Mucosa of rectum (tissue), 2 donors: ENCODE results near the gene ARHGAP33.
A peak's percentile ranks its signal among the peaks of the same experiment; 100 is the strongest.

ENCODE experiments used
- H3K27ac ChIP-seq, 2 donors: one replicate each; pipeline ENCODE4 v1.7.0; 2013; ENCODE audit warnings: inconsistent platforms in 2 of 2, low read depth in 2 of 2, low read length in 2 of 2
- H3K27me3 ChIP-seq, 2 donors: one replicate each; pipeline ENCODE4 v1.7.0; 2013; ENCODE audit warnings: low read length in 2 of 2; ENCODE audit not compliant: control insufficient read depth in 2 of 2, insufficient read depth in 2 of 2
- H3K36me3 ChIP-seq, 2 donors: one replicate each; pipeline ENCODE4 v1.7.0; 2013; ENCODE audit warnings: low read length in 2 of 2; ENCODE audit not compliant: control insufficient read depth in 2 of 2, insufficient read depth in 2 of 2
- H3K4me1 ChIP-seq, 2 donors: one replicate each; pipeline ENCODE4 v1.7.0; 2013; ENCODE audit warnings: low read length in 2 of 2, mild to moderate bottlenecking in 1 of 2; ENCODE audit not compliant: control insufficient read depth in 2 of 2, insufficient read depth in 2 of 2
- H3K4me3 ChIP-seq, 2 donors: one replicate each; pipeline ENCODE4 v1.7.0; 2013; ENCODE audit warnings: low read length in 2 of 2
- H3K9ac ChIP-seq, 2 donors: one replicate each; pipeline ENCODE4 v1.7.0; 2013; ENCODE audit warnings: low read length in 2 of 2, low read depth in 1 of 2, mild to moderate bottlenecking in 1 of 2
- H3K9me3 ChIP-seq, 2 donors: one replicate each; pipeline ENCODE4 v1.7.0; 2013; ENCODE audit warnings: low read length in 2 of 2; ENCODE audit not compliant: control insufficient read depth in 2 of 2
- donor health status: healthy.
- donor health status: Normal muscosa, but diverticular disease.

ARHGAP33 gene

GRCh38 chr19:35740423-35741202 lies 34.8 kb upstream of the ARHGAP33 start:
- peak overlapping the region; percentile 60 to 86 for H3K27ac ChIP-seq
- no peaks in the 10 kb centered on the region for H3K27me3 ChIP-seq
- peaks cover 15 to 29% of the 10 kb centered on the region in 2 donors for H3K36me3 ChIP-seq
- H3K9me3 ChIP-seq, result no peaks in the 10 kb centered on the region
- peaks cover 18 to 26% of the 10 kb centered on the region in 2 donors for H3K4me1 ChIP-seq
- peak overlapping the region; percentile 76 to 85 for H3K4me3 ChIP-seq
- H3K9ac ChIP-seq, result peak overlapping the region; percentile 59 to 76

GRCh38 chr19:35741203-35741515 lies 34.2 kb upstream of the ARHGAP33 start:
- Histone ChIP-seq H3K27me3 (no peaks in the 10 kb centered on the region), H3K9me3 (no peaks in the 10 kb centered on the region), H3K36me3 (peaks cover 15 to 27% of the 10 kb centered on the region in 2 donors), H3K9ac (peak overlapping the region; percentile 58 to 76), H3K4me3 (peak overlapping the region; percentile 76 to 85), H3K4me1 (peaks cover 22 to 31% of the 10 kb centered on the region in 2 donors), H3K27ac (peak overlapping the region; percentile 60 to 86)

GRCh38 chr19:35742121-35742724 lies 33.1 kb upstream of the ARHGAP33 start, which contains the start of gene IGFLR1:
TSS of gene IGFLR1 (minus strand) at chr19:35742452. CDS start at chr19:35741180, 1,272 bp downstream.
- peaks cover 23 to 35% of the 10 kb centered on the region in 2 donors for H3K4me1 ChIP-seq
- H3K9ac ChIP-seq, result peak within 1 kb of the TSS; percentile 53 to 74
- peaks cover 15 to 21% of the 10 kb centered on the region in 2 donors for H3K36me3 ChIP-seq
- H3K27me3 ChIP-seq, result no peaks in the 10 kb centered on the region
- H3K9me3 ChIP-seq, result no peaks in the 10 kb centered on the region
- peak within 1 kb of the TSS; percentile 73 to 85 for H3K27ac ChIP-seq
- peak within 1 kb of the TSS; percentile 76 to 85 for H3K4me3 ChIP-seq

- H3K36me3 ChIP-seq, result peaks cover 4 to 7% of the 10 kb centered on the region in 2 donors
- peak overlapping the region in 1 of 2 donors; percentile 99 for H3K27ac ChIP-seq
- peaks cover 26 to 35% of the 10 kb centered on the region in 2 donors for H3K4me1 ChIP-seq
- no peak overlapping the region for H3K9ac ChIP-seq
- H3K4me3 ChIP-seq, result peak overlapping the region; percentile 75 to 96
- no peaks in the 10 kb centered on the region for H3K27me3 ChIP-seq
- H3K9me3 ChIP-seq, result no peaks in the 10 kb centered on the region
These were observed 31.5 kb upstream of the ARHGAP33 start for GRCh38 chr19:35743640-35744429.

GRCh38 chr19:35744430-35745327 lies 30.7 kb upstream of the ARHGAP33 start:
- peak overlapping the region; percentile 75 to 96 for H3K4me3 ChIP-seq
- H3K9ac ChIP-seq, result peak overlapping the region; percentile 70 to 80
- H3K27me3 ChIP-seq, result no peaks in the 10 kb centered on the region
- H3K9me3 ChIP-seq, result no peaks in the 10 kb centered on the region
- H3K27ac ChIP-seq, result peak overlapping the region; percentile 99 to 100
- H3K36me3 ChIP-seq, result peaks cover 3 to 4% of the 10 kb centered on the region in 2 donors
- peaks cover 30 to 37% of the 10 kb centered on the region in 2 donors for H3K4me1 ChIP-seq

- Histone ChIP-seq H3K4me3 (peak within 1 kb of the TSS; percentile 90 to 96), H3K9ac (peak within 1 kb of the TSS; percentile 80 to 94), H3K9me3 (no peaks in the 10 kb centered on the region), H3K4me1 (peaks cover 27 to 30% of the 10 kb centered on the region in 2 donors), H3K27me3 (no peaks in the 10 kb centered on the region), H3K27ac (peak within 1 kb of the TSS; percentile 99 to 100), H3K36me3 (peaks cover 3 to 4% of the 10 kb centered on the region in 2 donors)
These were observed 29.9 kb upstream of the ARHGAP33 start, which contains the start of the genes PSENEN and U2AF1L4 for GRCh38 chr19:35745328-35746086. TSS of gene PSENEN (plus strand) at chr19:35745651. CDS start at chr19:35745931, 280 bp downstream. TSS of gene U2AF1L4 (minus strand) at chr19:35745418. CDS start at chr19:35745391, 27 bp downstream.

GRCh38 chr19:35746087-35746462 lies 29.3 kb upstream of the ARHGAP33 start:
- H3K9ac ChIP-seq, result peak overlapping the region; percentile 76 to 94
- H3K4me3 ChIP-seq, result peak overlapping the region; percentile 90 to 96
- H3K27me3 ChIP-seq, result no peaks in the 10 kb centered on the region
- no peaks in the 10 kb centered on the region for H3K9me3 ChIP-seq
- peaks cover 3 to 4% of the 10 kb centered on the region in 2 donors for H3K36me3 ChIP-seq
- peak overlapping the region; percentile 99 to 100 for H3K27ac ChIP-seq
- peaks cover 25 to 28% of the 10 kb centered on the region in 2 donors for H3K4me1 ChIP-seq

- Histone ChIP-seq H3K27me3 (no peaks in the 10 kb centered on the region), H3K27ac (no peak overlapping the region), H3K36me3 (peaks cover 3 to 4% of the 10 kb centered on the region in 2 donors), H3K9me3 (no peaks in the 10 kb centered on the region), H3K4me3 (peak overlapping the region; percentile 1 to 96), H3K9ac (no peak overlapping the region), H3K4me1 (peaks cover 24 to 27% of the 10 kb centered on the region in 2 donors)
These were observed 28.8 kb upstream of the ARHGAP33 start for GRCh38 chr19:35746531-35746930.
